HCEC 1CT (cell line): ENCODE results near the gene ZFR2.

Experiments used
- DNase-seq: peaks from one replicate; pipeline ENCODE4 v3.0.0-alpha.2; 2017

The ZFR2 gene

DNA sequence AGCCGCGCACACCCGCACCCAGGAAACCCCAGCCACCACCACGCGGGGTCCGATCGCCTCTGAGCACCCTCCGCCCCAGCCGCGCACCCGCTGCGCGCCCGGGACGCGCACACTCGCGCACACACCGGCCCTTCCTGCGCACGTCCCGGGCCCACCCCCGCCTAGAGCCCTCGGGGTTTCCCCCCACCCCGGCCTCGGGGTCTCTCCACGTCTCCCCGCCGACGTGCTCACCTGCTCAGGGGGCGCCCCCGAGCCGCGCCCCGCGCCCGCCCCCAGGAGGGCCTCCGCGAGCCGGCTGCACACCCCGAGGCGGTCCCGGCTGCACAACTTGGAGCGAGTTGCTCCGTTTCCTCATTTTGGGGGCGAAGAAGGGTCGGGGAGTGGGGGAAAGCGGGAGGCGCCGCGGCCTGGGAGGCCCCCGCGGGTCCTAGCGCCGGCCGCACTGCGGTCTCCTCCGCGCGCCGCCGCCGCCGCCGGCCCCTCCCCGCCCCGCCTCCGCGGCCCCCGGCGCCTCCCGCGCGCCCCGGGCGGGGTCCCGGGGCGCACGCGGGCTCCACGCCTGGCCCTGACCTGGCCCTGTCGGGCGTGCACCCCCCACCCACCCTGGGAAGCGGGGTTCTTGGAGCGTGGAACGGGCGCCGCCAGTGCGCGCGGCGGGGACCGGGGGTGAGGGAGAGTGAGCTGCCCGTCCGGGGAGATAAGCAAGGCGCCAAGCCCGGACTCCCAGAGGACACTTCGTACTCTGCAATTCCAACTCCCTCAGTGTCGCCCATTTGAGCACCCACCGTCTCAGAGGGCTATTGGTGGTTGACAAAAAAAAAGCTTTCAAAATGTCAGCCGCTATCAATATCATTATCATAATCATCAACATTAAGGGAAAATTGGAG, 82.7 kb downstream of the ZFR2 start, which contains the start of gene MATK:
MATK (minus strand) TSS at position 444 of the 887 bp plus-strand sequence. CDS start 1,246 bp downstream, outside the sequence.
- no peak for DNase-seq

- no peak for DNase-seq
Observed at GRCh38 chr19:3785451-3785937, 83.3 kb downstream of the ZFR2 start.

- DNase-seq = no peak
Observed at GRCh38 chr19:3784607-3785450, 84.0 kb downstream of the ZFR2 start.

- no peak for DNase-seq
Observed at GRCh38 chr19:3783660-3784584, 84.9 kb downstream of the ZFR2 start.

GRCh38 chr19:3782903-3783302, 85.9 kb downstream of the ZFR2 start:
- DNase-seq = no peak

DNA sequence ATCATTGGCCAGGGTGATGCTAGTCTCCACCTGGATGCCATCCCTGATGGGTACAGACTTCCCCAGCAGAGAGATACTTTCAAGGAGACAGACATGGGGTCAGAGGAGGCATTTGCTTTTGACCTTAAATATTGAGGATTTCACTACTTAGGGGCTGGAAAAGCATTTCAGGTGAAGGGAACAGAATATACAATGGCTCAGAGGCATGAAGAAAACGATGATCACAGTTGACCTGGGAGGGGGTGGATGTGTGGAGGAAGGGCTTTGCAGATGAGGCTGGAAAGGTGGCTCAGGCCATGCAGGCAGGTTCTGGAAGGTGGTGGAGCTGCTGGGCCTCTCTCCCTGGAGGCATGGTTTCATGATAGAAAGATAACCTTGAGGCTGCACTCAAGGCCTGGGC, 86.5 kb downstream of the ZFR2 start:
- DNase-seq = no peak

DNA sequence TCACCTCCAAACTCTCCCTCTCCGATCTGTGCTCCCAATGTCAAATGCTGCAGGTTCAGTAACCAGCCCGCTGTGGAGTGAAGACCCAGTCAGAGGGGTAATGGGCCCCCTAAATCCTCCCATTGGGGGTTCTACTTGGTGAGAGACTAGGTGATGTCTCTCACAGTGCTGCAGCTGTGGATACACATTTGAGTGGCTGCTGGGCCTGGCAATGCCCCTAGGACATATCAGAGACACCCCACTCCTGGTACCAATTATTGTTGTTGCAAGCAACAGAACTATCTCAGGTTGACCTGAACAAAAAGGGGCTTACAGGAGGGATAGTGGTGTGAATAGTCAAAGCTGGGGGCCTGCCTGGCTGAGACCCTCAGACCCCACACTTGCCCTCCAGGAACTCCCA, 87.2 kb downstream of the ZFR2 start:
- no peak for DNase-seq

GRCh38 chr19:3780786-3781304, 88.0 kb downstream of the ZFR2 start:
- DNase-seq = no peak

GRCh38 chr19:3778899-3779723, 89.7 kb downstream of the ZFR2 start:
- DNase-seq = no peak

DNA sequence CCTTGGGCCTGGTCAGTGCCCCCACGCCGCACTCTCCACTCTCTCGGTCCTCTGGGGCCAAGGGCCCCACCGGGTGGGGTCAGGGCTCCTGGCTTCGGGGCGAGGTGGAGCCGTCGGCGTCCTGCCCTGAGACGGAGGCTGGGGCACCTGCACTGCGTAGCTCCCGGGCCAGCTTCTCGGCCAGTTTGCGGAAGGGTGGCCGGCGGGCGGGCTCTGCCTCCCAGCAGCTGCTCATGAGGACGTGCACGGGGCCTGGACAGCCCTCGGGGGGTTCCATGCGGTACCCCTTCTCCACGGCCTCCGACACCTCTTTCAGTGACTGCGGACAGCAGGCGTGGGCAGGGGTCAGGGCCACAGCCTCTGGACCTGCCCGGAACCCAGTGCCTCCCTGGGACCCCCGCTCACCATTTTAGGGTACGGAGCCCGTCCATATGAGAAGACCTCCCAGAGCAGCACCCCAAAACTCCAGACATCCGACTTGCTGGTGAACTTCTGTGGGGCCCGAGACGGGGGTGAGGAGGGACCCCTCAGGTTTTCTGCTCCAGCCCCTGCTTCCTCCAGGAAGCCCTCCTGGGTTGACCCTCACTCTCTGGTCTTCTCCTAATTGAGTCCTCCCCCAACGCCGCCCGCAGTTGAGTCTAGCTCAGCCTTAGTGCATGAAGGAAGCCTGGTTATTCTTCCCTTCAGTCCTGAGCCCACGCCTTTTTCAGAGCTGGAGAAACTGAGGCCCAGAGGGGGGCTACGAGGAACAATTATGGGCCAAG, 90.6 kb downstream of the ZFR2 start:
- DNase-seq = no peak

DNA sequence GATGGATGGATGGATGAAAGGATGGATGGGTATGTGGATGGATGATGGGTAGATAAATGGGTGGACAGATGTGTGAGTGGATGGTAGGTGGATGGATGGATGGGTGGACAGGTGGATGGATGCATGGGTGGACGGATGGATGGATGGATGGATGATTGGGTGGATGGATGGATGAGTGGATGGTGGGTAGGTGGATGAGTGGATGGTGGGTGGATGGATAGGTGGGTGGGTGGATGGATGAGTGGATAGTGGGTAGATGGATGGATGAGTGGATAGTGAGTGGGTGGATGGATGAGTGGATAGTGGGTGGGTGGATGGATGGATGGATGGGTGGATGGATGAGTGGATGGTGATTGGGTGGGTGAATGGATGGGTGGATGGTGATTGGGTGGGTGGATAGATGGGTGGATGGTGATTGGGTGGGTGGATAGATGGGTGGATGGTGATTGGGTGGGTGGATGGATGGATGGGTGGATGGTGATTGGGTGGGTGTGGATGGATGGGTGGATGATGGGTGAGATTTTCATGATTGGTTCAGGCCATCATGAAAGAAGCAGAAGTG, 92.3 kb downstream of the ZFR2 start:
- no peak for DNase-seq

- DNase-seq = no peak
Observed at GRCh38 chr19:3775831-3776230, 93.0 kb downstream of the ZFR2 start.

DNA sequence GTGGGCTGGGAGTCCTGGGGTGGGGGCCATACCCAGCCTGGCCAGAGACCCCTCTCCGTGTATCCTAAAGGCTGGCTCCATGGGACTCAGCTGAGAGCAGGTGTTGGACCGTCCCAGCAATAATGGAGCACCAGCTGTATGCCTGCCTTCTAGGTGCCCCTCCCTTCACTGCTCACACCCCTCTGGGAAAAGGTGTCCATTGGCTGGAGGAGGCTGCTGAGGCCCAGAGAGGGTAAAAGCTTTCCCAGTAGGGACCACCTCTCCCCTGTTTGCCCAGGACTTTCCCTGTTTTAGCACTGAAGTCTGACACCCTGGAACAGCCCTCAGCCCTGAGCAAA, 93.5 kb downstream of the ZFR2 start:
- DNase-seq = no peak

- no peak for DNase-seq
Observed at GRCh38 chr19:3774621-3775373, 94.0 kb downstream of the ZFR2 start.

DNA sequence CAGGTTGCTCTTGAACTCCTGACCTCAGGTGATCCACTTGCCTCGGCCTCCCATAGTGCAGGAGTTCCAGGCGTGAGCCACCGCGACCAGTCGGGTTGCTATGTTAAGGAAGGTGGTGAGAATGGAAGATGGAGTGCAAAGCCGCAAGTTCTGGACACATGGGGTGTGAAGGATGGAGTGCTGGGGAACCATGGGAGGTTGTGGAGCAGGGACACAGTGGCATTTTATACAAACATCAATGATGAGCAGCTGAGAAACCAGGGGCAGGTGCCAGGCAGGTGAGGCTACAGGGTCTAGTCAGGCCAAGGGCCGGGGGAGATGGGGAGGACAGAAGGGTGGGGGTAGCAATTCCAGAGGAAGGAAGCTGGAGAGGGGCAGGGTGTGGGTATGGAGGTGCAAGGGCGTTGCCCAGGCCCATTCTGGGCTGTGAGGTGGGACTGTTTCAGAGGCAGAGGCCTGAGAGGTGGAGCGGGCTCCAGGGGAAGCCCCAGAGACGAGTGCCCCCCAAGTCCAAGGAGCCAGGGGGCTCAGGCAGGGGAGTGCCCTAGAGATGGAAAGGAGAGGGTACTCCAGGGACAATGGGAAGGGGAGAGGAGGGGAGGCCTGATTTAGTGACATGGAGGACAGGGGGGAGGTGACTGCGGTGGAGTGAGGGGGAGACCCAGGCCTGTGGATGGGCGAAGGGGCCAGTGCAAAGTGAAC, 94.9 kb downstream of the ZFR2 start:
- DNase-seq = no peak

DNA sequence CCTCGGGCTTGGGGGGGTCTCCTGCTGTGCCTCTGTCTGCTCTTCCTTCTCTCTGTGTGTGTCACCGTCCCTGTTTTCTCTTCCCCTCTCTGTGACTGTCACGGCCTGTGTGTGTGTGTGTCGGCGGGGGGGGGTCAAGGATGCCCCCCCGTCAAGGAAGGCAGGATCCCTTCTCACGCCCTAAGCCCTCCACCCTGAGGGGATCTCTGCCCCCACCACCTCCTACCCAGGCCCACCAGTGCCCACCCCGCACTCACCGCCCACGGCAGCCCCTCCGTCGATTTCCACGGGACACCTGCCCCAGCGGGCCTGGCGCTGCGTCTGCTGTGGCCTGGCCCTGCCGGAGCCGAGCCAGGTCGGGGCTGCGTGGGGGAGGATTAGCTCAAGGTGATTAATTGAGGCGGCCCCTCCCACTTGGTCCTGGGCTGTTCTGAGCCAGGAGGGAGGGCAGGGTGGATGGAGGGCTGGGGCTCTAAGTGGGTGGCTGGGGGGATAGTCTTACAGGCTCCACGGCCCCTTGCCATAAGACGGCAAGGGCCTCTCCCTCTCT, 96.9 kb downstream of the ZFR2 start, which contains the start of gene RAX2:
RAX2 (minus strand) TSS at position 323 of the 550 bp plus-strand sequence. CDS start 486 bp downstream, outside the sequence.
- no peak for DNase-seq

- DNase-seq = no peak
Observed at GRCh38 chr19:3771000-3771905, 97.6 kb downstream of the ZFR2 start.
